H1 (cell line): ENCODE data around the gene TRMT61A.

ENCODE experiments used
- BACH1 ChIP-seq: IDR thresholded peaks from 2 replicates; pipeline ENCODE4 v1.6.1; 2012; ENCODE audit warnings: low read length, improper control_type of control experiment
- CBX5 ChIP-seq: fragments of 300-800, 300-1000 bp; sonication (generic); IDR thresholded peaks from 2 replicates; pipeline ENCODE4 v1.7.1; 2016; ENCODE audit warnings: antibody characterized with exemption, low read length, low read depth
- EP300 ChIP-seq, 2 experiments: IDR thresholded peaks; 1 replicate in 1 of 2; 2 replicates in 1 of 2; pipeline ENCODE4 v1.6.1; 2011 to 2012; ENCODE audit warnings: low read depth in 2 of 2, low read length in 2 of 2, mild to moderate bottlenecking in 2 of 2, borderline replicate concordance in 1 of 2, inconsistent platforms in 1 of 2, moderate library complexity in 1 of 2
- KDM5A ChIP-seq: fragments of 200-600 bp; IDR thresholded peaks from 2 replicates; pipeline ENCODE4 v1.7.1; 2012; ENCODE audit warnings: mild to moderate bottlenecking, low read length, inconsistent platforms, mixed read lengths
- MAFK ChIP-seq: IDR thresholded peaks from 2 replicates; pipeline ENCODE4 v1.6.1; 2012; ENCODE audit warnings: low read depth, mild to moderate bottlenecking, improper control_type of control experiment, low read length
- NANOG ChIP-seq: IDR thresholded peaks from 2 replicates; pipeline ENCODE4 v1.6.1; 2011; ENCODE audit warnings: low read length, low read depth, mild to moderate bottlenecking, inconsistent platforms; ENCODE audit not compliant: insufficient read depth, poor library complexity, severe bottlenecking
- POLR2AphosphoS5 ChIP-seq: IDR thresholded peaks from 2 replicates; pipeline ENCODE4 v1.6.1; 2011; ENCODE audit warnings: low read depth, low read length
- RFX5 ChIP-seq: IDR thresholded peaks from 2 replicates; pipeline ENCODE4 v1.6.1; 2011; ENCODE audit warnings: low read depth, low read length, improper control_type of control experiment, borderline replicate concordance
- SP1 ChIP-seq: IDR thresholded peaks from 2 replicates; pipeline ENCODE4 v1.6.1; 2011; ENCODE audit warnings: low read depth, low read length
- YY1 ChIP-seq: IDR thresholded peaks from 2 replicates; pipeline ENCODE4 v1.6.1; 2011; ENCODE audit warnings: low read depth, mild to moderate bottlenecking, low read length
- ZNF274 ChIP-seq: IDR thresholded peaks from 2 replicates; pipeline ENCODE4 v1.7.0; 2012; ENCODE audit warnings: low read length, borderline replicate concordance; ENCODE audit errors: extremely low read depth
- TF ChIP-seq, protein P1 (sequence below), 3 experiments: IDR thresholded peaks; 1 replicate in 2 of 3; 2 replicates in 1 of 3; pipeline versions ENCODE4 v1.5.1 to v1.6.1; 2011; ENCODE audit warnings: low read length in 3 of 3, mild to moderate bottlenecking in 3 of 3, inconsistent platforms in 2 of 3, low read depth in 1 of 3, moderate library complexity in 1 of 3; ENCODE audit not compliant: insufficient read depth in 1 of 3; ENCODE audit errors: control extremely low read depth in 1 of 3
- TF ChIP-seq, protein P2 (sequence below): IDR thresholded peaks from 2 replicates; pipeline ENCODE4 v1.6.1; 2011; ENCODE audit warnings: low read length, improper control_type of control experiment

DNA sequence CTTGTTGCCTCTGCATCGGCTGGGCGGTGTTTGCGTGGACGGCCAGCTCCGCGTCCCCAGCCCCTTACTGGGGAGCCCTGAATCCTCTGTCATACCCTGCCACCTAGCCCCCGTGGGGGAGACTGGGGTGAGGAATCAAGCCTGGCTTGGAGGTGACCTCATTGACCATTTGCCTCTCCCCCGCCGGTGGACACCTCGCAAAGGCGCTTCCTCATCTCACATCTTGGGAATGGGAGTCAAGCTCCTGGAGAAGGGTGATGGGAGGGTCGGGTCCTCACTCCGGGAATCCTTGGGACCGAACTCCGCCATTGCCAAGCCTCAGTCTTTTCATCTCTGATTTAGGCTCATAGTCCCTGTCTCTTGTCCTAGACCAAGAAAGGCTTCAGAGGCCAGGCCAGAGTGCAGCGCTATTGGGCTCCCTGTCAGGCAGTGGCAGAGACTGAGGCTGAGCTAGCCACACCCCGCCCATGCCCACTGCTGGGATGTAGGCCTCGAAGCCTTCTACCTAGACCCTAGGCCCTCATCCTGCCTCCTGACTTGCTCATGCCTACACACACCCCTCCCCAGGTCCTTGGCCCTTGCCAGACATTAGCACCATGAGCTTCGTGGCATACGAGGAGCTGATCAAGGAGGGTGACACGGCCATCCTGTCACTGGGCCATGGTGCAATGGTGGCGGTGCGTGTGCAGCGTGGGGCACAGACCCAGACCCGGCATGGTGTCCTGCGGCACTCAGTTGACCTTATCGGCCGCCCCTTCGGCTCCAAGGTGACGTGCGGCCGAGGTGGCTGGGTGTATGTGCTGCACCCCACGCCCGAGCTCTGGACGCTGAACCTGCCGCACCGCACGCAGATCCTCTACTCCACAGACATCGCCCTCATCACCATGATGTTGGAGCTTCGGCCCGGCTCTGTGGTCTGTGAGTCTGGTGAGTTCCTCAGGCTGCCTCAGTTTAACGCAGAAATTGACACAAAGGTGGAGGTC, 678 bp downstream of the TRMT61A start:
- TF ChIP-seq, protein P1, sequence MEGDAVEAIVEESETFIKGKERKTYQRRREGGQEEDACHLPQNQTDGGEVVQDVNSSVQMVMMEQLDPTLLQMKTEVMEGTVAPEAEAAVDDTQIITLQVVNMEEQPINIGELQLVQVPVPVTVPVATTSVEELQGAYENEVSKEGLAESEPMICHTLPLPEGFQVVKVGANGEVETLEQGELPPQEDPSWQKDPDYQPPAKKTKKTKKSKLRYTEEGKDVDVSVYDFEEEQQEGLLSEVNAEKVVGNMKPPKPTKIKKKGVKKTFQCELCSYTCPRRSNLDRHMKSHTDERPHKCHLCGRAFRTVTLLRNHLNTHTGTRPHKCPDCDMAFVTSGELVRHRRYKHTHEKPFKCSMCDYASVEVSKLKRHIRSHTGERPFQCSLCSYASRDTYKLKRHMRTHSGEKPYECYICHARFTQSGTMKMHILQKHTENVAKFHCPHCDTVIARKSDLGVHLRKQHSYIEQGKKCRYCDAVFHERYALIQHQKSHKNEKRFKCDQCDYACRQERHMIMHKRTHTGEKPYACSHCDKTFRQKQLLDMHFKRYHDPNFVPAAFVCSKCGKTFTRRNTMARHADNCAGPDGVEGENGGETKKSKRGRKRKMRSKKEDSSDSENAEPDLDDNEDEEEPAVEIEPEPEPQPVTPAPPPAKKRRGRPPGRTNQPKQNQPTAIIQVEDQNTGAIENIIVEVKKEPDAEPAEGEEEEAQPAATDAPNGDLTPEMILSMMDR (IDR thresholded peaks at IDR 0.05; ENCODE audit: control extremely low read depth in 1 of 3, insufficient read depth in 1 of 3, low read depth in 1 of 3, low read length in 3 of 3) = no peak
- no peak for TF ChIP-seq EP300 (IDR thresholded peaks at IDR 0.05; ENCODE audit: borderline replicate concordance in 1 of 2, low read depth in 2 of 2, low read length in 2 of 2)
- TF ChIP-seq POLR2AphosphoS5 = no peak
- TF ChIP-seq MAFK = no peak
- TF ChIP-seq, protein P2, sequence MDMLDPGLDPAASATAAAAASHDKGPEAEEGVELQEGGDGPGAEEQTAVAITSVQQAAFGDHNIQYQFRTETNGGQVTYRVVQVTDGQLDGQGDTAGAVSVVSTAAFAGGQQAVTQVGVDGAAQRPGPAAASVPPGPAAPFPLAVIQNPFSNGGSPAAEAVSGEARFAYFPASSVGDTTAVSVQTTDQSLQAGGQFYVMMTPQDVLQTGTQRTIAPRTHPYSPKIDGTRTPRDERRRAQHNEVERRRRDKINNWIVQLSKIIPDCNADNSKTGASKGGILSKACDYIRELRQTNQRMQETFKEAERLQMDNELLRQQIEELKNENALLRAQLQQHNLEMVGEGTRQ = no peak
- TF ChIP-seq ZNF274 = no peak
- TF ChIP-seq CBX5 = no peak
- no peak for TF ChIP-seq SP1
- TF ChIP-seq RFX5 = no peak
- TF ChIP-seq NANOG = no peak
- no peak for TF ChIP-seq YY1
- no peak for TF ChIP-seq BACH1
- 0 out of 2 replicates have a peak, but pooled peaks have one; percentile 2 for TF ChIP-seq KDM5A
